ENCODE data around the gene EPG5.

The EPG5 gene

GRCh38 chr18:45910405-45911023 lies 56.6 kb downstream of the EPG5 start:
- DNase-seq = peak; percentile 62

- no peak for DNase-seq
These were observed 65.4 kb downstream of the EPG5 start for GRCh38 chr18:45901654-45902210.

GRCh38 chr18:45900623-45901022 lies 66.5 kb downstream of the EPG5 start:
- no peak for DNase-seq

GRCh38 chr18:45896991-45897390 lies 70.1 kb downstream of the EPG5 start:
- no peak for DNase-seq

- no peak for DNase-seq
These were observed 70.7 kb downstream of the EPG5 start for GRCh38 chr18:45896452-45896851.

- no peak for DNase-seq
These were observed 71.8 kb downstream of the EPG5 start for GRCh38 chr18:45895339-45895738.

- DNase-seq = no peak
These were observed 72.3 kb downstream of the EPG5 start for GRCh38 chr18:45894818-45895217.

GRCh38 chr18:45891806-45892205 lies 75.3 kb downstream of the EPG5 start:
- no peak for DNase-seq

- no peak for DNase-seq
These were observed 76.5 kb downstream of the EPG5 start for GRCh38 chr18:45890606-45891005.

GRCh38 chr18:45889419-45890064 lies 77.6 kb downstream of the EPG5 start:
- DNase-seq = no peak

DNA sequence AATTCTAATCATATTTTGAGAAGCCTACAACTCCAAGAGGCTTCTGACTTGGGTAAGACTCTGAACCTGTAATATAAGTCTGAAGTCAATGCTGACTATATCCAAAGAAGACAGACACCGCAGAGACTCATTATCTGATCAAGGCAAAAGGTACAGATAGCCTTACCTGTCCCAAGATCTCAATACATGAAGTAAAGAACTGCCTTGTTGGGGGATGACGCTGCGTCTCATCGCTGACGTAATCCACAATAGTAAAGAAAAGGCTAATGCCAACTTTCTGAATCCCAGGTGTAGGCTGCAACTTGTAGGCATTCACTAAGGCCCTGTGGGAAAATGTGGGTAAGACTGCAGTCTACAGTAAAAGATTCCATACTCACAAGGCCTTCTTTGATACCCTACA lies 79.5 kb downstream of the EPG5 start:
- DNase-seq = no peak

GRCh38 chr18:45880876-45881558 lies 86.1 kb downstream of the EPG5 start:
- DNase-seq = no peak

- DNase-seq = peak; percentile 55
These were observed 87.2 kb downstream of the EPG5 start for GRCh38 chr18:45879681-45880655.

DNA sequence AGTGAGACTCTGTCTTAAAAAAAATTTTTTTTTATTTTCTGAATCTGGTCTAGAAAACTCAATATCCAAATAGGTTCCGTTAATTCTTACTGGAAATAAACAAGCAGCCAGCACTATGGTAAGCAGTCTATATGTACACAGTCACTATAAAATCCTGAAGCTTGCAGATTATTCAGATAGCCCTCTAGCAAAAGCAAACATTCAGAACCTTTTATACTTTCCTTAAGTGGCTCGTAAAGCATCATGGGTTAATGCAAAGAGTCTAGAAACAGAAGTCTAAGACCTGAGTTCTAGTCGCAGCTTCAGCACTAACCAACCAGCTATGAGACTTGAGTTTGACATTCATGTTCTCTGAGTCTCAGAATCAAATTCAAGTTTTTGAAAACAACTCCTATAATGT lies 89.7 kb downstream of the EPG5 start:
- no peak for DNase-seq

- no peak for DNase-seq
These were observed 91.0 kb downstream of the EPG5 start for GRCh38 chr18:45876161-45876560.

DNA sequence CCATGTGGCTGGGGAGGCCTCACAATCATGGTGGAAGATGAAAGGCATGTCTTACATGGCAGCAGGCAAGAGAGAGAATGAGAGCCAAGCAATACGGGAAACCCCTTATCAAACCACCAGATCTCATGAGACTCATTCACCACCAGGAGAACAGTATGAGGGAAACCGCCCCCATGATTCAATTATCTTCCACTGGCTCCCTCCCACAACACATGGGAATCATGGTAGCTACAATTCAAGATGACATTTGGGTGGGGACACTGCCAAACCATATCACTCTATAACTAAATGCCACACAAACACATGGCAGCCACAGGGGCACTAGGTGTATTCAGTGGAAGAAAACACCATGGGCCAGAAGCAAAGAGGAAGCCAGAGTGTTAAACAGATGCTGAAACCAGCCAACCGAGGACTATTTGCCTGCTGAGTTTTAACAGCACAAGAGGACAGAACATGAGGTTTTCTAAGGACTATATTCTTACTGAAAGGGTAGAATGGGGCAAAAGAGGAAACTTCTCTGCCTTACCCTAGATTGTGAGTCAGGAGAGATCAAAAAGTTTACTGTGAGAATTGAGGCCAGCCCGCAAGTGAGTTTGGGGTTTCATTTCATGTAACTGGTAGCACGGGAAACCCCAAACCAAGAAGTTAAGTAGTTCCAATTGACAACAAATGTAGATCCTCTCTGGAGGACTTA lies 92.5 kb downstream of the EPG5 start:
- DNase-seq = peak; percentile 44

GRCh38 chr18:45871431-45872084 lies 95.6 kb downstream of the EPG5 start:
- no peak for DNase-seq

DNA sequence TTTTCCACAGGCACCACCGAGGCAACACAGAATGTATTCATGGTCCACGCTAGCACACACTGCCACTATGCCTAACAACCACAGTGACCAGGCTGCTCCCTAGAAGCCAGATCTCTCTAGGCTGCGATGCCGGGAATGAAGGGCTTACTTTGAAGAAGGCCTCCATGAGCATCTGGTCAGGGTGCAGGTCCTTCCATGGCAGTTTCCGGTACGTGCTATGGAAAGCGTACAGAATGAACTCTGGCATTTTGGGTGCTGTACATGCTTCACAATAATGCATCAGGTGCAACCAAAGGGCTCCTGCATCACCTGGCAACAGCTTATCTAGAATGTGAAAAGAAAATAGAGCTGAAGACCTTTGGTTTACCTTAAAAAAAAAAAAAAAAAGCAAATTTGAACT lies 96.7 kb downstream of the EPG5 start:
- DNase-seq = no peak

DNA sequence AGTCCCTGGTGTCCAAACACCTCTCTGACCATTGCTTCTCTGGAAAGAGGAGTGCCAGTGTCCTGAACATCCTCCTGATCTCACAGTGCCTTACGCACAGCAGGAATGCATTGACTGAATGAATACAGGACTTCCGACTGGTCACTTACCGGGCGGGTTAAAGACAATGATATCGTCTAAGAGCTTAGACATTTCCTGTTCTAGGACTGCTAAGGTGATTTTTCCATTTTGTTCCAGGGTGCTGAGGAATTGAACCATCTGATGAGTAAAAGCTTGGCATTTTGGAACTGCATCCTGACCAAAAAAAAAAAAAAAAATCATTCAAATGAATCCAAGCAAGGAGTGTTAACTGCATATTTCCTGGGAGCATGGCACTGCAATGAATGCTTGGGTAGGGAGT lies 101.7 kb downstream of the EPG5 start:
- DNase-seq = no peak

DNA sequence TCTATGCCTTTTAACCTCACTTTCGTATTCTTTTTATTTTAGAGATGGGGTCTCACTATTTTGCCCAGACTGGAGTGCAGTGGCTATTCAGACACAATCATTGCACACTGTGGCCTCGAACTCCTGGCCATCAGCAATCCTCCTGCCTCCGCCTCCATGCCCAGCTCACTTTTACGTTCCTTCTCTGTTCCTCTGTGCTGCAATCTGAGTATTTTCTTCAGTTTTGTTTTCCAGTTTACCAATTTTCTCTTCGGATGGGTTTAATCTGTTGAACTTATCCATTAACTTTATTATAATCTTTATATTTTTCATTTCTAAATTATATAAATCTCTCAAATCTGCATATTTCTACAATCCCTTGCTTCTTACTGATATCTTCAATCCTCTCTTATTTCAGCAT lies 103.0 kb downstream of the EPG5 start:
- DNase-seq = no peak

DNA sequence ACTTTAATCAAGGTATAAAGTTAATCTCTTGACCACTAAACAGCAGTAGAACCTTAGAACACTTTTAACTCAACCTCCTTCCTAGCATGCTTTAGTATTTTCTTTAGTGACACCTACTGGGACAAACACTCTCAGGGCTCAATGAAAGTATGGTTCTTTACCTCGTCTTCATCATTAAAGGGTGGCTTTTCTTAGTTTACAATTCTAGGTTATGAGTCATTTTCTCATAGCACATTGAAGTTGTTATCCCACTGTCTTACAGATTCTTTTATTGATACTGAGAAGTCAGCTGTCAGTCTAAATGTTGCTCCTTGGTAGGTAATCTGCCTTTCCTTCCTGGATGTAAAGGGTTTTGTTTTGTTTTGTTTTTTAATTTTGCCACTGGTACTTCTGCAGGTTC lies 103.7 kb downstream of the EPG5 start:
- DNase-seq = no peak

GRCh38 chr18:45861926-45862325 lies 105.2 kb downstream of the EPG5 start:
- DNase-seq = no peak
